GM19351 (cell line): ENCODE data around the gene THOC2.
"Not testable (repeated sequence)": the region's sequence is repeated elsewhere in the genome, so short reads cannot be mapped to it uniquely, and the experiment has no call there.

ENCODE experiments used
- ATAC-seq: cut with Tn5 transposase; IDR thresholded peaks from one replicate; pipeline ENCODE4 v1.9.1; 2021; ENCODE audit warnings: mild to moderate bottlenecking, moderate library complexity; ENCODE audit not compliant: unreplicated experiment

THOC2 gene

GRCh38 chrX:123590842-123591486, 141.9 kb downstream of the THOC2 start:
- ATAC-seq, result peak; percentile 58

GRCh38 chrX:123588723-123589122, 144.1 kb downstream of the THOC2 start:
- no peak for ATAC-seq

GRCh38 chrX:123581586-123581985, 151.3 kb downstream of the THOC2 start:
- peak; percentile 72 for ATAC-seq

- no peak for ATAC-seq
Measured at GRCh38 chrX:123580792-123581191, 152.1 kb downstream of the THOC2 start.

- not testable (repeated sequence) for ATAC-seq
Measured at GRCh38 chrX:123574027-123574426, 158.8 kb downstream of the THOC2 start.

- ATAC-seq, result no peak
Measured at GRCh38 chrX:123570011-123570590, 162.8 kb downstream of the THOC2 start.

- ATAC-seq, result no peak
Measured at GRCh38 chrX:123563167-123563566, 169.7 kb downstream of the THOC2 start.

- no peak for ATAC-seq
Measured at GRCh38 chrX:123562342-123563146, 170.3 kb downstream of the THOC2 start.

- ATAC-seq, result no peak
Measured at GRCh38 chrX:123561439-123562215, 171.2 kb downstream of the THOC2 start.

GRCh38 chrX:123550829-123551228, 182.0 kb downstream of the THOC2 start:
- no peak for ATAC-seq
